GM18508 (cell line): Measurements from ENCODE around the gene ADGRL1.
"Not testable (repeated sequence)": the region's sequence is repeated elsewhere in the genome, so short reads cannot be mapped to it uniquely, and the experiment has no call there.

Source experiments
- ATAC-seq: cut with Tn5 transposase; IDR thresholded peaks from one replicate; pipeline ENCODE4 v1.9.1; 2021; ENCODE audit warnings: moderate number of reproducible peaks; ENCODE audit not compliant: insufficient read depth, unreplicated experiment

Gene ADGRL1

GRCh38 chr19:14196105-14196504 lies 9.9 kb downstream of the ADGRL1 start:
- ATAC-seq = not testable (repeated sequence)

- not testable (repeated sequence) for ATAC-seq
Measured at GRCh38 chr19:14195216-14195615, 10.8 kb downstream of the ADGRL1 start.

GRCh38 chr19:14189415-14189814 lies 16.6 kb downstream of the ADGRL1 start:
- ATAC-seq = no peak

GRCh38 chr19:14188086-14188485 lies 17.9 kb downstream of the ADGRL1 start:
- ATAC-seq = not testable (repeated sequence)

- no peak for ATAC-seq
Measured at GRCh38 chr19:14187561-14187960, 18.4 kb downstream of the ADGRL1 start.

GRCh38 chr19:14186684-14187083 lies 19.3 kb downstream of the ADGRL1 start:
- ATAC-seq = not testable (repeated sequence)

- ATAC-seq = not testable (repeated sequence)
Measured at GRCh38 chr19:14185691-14186090, 20.3 kb downstream of the ADGRL1 start.

GRCh38 chr19:14185158-14185557 lies 20.8 kb downstream of the ADGRL1 start:
- no peak for ATAC-seq

GRCh38 chr19:14183741-14184350 lies 22.1 kb downstream of the ADGRL1 start:
- no peak for ATAC-seq

- ATAC-seq = no peak
Measured at GRCh38 chr19:14182476-14182875, 23.5 kb downstream of the ADGRL1 start.

- no peak for ATAC-seq
Measured at GRCh38 chr19:14181906-14182305, 24.1 kb downstream of the ADGRL1 start.

GRCh38 chr19:14181199-14181598 lies 24.8 kb downstream of the ADGRL1 start:
- not testable (repeated sequence) for ATAC-seq

GRCh38 chr19:14177496-14178074 lies 28.4 kb downstream of the ADGRL1 start:
- no peak for ATAC-seq

- no peak for ATAC-seq
Measured at GRCh38 chr19:14175351-14175792, 30.6 kb downstream of the ADGRL1 start.

- ATAC-seq = no peak
Measured at GRCh38 chr19:14174883-14175282, 31.1 kb downstream of the ADGRL1 start.

- no peak for ATAC-seq
Measured at GRCh38 chr19:14168993-14169392, 37.0 kb downstream of the ADGRL1 start.

- ATAC-seq = no peak
Measured at GRCh38 chr19:14168259-14168972, 37.6 kb downstream of the ADGRL1 start.

- no peak for ATAC-seq
Measured at GRCh38 chr19:14167576-14168138, 38.3 kb downstream of the ADGRL1 start.

GRCh38 chr19:14166999-14167575 lies 38.9 kb downstream of the ADGRL1 start:
- no peak for ATAC-seq

GRCh38 chr19:14165990-14166830 lies 39.8 kb downstream of the ADGRL1 start:
- ATAC-seq = no peak
